SU-DHL-6 (cell line): ENCODE measurements around the gene FOSB.

Experiments used
- EZH2phosphoT487 ChIP-seq: fragments of 200-600 bp; sonication (generic), shearing (Covaris generic); conservative IDR thresholded peaks from 2 replicates; pipeline ENCODE4 v1.6.1; 2018; ENCODE audit warnings: mild to moderate bottlenecking, antibody characterized with exemption, low read length, moderate library complexity, mixed read lengths
- TF ChIP-seq, protein P1 (sequence below): fragments of 200-600 bp; sonication (generic); IDR thresholded peaks from one replicate; pipeline ENCODE4 v1.5.1; 2017; ENCODE audit warnings: antibody characterized with exemption, mild to moderate bottlenecking, low read length, moderate library complexity; ENCODE audit not compliant: insufficient read depth, poor library complexity, severe bottlenecking

DNA sequence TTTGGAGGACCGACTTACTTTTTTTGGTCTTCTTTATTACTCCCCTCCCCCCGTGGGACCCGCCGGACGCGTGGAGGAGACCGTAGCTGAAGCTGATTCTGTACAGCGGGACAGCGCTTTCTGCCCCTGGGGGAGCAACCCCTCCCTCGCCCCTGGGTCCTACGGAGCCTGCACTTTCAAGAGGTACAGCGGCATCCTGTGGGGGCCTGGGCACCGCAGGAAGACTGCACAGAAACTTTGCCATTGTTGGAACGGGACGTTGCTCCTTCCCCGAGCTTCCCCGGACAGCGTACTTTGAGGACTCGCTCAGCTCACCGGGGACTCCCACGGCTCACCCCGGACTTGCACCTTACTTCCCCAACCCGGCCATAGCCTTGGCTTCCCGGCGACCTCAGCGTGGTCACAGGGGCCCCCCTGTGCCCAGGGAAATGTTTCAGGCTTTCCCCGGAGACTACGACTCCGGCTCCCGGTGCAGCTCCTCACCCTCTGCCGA, 409 bp downstream of the FOSB start:
- TF ChIP-seq, protein P1, sequence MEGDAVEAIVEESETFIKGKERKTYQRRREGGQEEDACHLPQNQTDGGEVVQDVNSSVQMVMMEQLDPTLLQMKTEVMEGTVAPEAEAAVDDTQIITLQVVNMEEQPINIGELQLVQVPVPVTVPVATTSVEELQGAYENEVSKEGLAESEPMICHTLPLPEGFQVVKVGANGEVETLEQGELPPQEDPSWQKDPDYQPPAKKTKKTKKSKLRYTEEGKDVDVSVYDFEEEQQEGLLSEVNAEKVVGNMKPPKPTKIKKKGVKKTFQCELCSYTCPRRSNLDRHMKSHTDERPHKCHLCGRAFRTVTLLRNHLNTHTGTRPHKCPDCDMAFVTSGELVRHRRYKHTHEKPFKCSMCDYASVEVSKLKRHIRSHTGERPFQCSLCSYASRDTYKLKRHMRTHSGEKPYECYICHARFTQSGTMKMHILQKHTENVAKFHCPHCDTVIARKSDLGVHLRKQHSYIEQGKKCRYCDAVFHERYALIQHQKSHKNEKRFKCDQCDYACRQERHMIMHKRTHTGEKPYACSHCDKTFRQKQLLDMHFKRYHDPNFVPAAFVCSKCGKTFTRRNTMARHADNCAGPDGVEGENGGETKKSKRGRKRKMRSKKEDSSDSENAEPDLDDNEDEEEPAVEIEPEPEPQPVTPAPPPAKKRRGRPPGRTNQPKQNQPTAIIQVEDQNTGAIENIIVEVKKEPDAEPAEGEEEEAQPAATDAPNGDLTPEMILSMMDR, result no peak
- TF ChIP-seq EZH2phosphoT487, result no peak
